ENCODE results near the gene PRR33.
"Not testable (repeated sequence)": the region's sequence is repeated elsewhere in the genome, so short reads cannot be mapped to it uniquely, and the experiment has no call there.

Gene PRR33

DNA sequence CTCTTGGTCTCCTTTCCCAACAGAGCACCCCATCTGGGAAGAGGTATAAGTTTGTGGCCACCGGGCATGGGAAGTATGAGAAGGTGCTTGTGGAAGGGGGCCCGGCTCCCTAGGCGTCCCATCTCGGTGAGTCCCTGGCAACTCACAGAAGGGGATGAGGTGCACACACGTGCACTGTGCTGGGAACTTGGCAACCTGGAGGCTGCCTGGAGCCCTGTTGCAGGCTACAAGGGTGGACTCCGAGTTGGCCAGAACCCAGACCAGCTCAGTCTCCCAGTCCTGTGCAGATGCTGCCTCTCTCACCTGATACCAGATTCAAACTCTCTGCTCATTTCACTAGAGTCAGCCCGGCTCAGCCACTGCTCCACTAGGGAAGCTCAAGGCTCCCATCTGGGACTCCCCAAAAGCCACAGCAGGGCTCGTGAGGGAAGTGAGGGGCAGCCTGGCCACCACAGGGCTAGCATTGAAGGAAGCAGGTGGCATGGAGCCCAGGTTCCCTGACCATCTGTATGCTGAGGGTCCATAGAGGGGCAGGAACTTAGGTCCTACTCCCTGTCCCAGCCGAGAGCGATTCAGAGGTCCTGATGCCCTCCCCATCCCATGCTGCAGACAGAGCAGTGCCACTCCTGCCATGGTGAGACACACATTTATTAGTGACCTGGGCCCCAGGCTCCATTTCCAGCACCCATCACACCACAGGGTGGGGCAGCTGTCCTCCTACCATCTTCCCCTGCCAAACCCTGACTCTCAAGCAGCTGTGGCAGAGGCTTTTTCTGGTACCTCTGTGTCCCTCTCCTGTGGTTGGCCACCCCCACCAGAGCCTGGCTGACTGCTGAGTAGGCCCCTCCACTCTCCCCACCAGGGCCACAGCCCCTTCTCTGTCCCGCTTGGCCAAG is 4.0 kb downstream of the PRR33 start:
- no peak overlapping the region for H3K4me3 ChIP-seq (ENCODE audit: low read depth, low read length)
- DNase-seq (ENCODE audit: low read depth), result no peak
- TF ChIP-seq, protein P1, sequence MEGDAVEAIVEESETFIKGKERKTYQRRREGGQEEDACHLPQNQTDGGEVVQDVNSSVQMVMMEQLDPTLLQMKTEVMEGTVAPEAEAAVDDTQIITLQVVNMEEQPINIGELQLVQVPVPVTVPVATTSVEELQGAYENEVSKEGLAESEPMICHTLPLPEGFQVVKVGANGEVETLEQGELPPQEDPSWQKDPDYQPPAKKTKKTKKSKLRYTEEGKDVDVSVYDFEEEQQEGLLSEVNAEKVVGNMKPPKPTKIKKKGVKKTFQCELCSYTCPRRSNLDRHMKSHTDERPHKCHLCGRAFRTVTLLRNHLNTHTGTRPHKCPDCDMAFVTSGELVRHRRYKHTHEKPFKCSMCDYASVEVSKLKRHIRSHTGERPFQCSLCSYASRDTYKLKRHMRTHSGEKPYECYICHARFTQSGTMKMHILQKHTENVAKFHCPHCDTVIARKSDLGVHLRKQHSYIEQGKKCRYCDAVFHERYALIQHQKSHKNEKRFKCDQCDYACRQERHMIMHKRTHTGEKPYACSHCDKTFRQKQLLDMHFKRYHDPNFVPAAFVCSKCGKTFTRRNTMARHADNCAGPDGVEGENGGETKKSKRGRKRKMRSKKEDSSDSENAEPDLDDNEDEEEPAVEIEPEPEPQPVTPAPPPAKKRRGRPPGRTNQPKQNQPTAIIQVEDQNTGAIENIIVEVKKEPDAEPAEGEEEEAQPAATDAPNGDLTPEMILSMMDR (IDR thresholded peaks at IDR 0.05; ENCODE audit: insufficient read depth, low read depth, low read length, missing control alignments), result no peak

DNA sequence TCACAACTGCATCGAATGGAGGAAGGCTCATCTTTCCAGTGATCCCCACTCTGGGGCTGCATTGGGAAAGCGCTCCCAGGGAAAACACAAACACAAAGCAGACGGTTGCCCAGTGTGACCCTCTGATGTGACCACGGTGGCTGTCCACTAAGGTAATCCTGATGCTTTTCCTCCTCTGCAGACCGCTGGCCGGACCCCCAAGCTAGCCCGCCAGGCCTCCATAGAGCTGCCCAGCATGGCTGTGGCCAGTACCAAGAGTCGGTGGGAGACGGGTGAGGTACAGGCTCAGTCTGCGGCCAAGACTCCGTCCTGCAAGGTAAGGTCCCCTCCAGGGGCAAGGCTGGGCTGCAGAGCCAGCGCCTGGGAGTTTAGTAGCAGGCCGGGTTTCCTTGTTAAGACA is 5.1 kb downstream of the PRR33 start:
- DNase-seq (ENCODE audit: low read depth); H3K4me3 ChIP-seq (ENCODE audit: low read depth, low read length): not testable (repeated sequence)

DNA sequence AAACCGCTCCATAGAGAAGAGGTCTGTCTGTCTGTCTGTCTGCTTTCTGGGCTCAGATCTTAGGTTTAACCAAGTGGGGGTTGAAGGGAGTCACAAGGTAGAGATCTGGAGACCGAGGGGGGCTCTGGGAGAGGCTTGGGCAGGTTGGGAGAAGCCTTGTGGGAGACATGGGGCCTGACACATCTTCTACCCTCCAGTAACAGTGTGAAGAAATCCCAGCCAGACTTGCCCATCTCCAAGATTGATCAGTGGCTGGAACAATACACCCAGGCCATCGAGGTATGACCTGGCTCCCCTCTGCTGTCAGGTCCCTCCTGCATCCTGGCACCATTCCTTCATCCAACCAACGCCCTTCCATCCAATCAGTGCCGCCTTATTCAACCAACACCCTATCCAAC is 7.4 kb downstream of the PRR33 start:
- TF ChIP-seq, protein P1 (IDR thresholded peaks at IDR 0.05; ENCODE audit: insufficient read depth, low read depth, low read length, missing control alignments), result no peak
- DNase-seq (ENCODE audit: low read depth), result no peak
- no peak overlapping the region for H3K4me3 ChIP-seq (ENCODE audit: low read depth, low read length)

DNA sequence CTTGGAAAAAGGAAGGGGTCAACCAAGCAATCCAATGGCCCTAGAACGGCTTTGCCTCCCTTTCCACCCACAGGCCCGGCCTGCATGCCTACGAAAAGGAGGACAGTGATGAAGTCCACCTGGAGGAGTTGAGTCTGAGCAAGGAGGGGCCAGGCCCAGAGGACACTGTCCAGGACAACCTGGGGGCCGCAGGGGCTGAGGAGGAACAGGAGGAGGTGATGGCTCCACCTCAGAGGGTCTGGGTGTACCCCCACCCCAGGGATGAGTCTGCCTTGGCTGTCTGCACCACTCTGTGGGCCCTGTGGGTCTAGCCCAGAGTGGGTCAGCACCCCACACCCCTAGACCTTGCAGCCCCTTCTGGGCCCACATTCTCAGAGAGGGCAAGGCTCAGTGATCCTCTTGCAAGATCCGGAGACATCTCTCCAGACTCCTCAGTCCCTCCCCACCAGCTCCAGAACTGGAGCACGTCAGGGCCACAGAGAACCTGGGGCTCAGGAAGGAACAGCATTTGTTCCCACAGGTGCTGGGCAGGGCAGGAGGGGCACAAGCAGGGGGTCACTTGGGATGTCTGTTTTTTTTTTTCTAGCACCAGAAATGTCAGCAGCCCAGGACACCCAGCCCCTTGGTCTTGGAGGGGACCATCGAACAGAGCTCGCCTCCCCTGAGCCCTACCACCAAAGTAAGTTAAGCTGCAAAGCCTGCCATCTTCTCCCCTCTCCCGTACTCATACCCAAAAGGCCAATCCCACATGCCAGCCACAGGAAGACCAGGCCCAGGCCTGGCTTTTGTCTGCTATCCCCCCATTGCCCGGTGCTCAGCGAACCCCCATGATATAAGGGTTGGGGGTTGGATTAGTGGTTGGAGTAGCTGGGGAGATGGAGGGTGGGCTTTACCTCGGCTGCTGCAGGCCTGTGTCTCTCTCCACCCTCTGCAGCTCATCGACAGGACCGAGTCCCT is 8.1 kb downstream of the PRR33 start:
- no peak overlapping the region for H3K4me3 ChIP-seq (ENCODE audit: low read depth, low read length)
- TF ChIP-seq, protein P1 (IDR thresholded peaks at IDR 0.05; ENCODE audit: insufficient read depth, low read depth, low read length, missing control alignments), result no peak
- DNase-seq (ENCODE audit: low read depth), result no peak

DNA sequence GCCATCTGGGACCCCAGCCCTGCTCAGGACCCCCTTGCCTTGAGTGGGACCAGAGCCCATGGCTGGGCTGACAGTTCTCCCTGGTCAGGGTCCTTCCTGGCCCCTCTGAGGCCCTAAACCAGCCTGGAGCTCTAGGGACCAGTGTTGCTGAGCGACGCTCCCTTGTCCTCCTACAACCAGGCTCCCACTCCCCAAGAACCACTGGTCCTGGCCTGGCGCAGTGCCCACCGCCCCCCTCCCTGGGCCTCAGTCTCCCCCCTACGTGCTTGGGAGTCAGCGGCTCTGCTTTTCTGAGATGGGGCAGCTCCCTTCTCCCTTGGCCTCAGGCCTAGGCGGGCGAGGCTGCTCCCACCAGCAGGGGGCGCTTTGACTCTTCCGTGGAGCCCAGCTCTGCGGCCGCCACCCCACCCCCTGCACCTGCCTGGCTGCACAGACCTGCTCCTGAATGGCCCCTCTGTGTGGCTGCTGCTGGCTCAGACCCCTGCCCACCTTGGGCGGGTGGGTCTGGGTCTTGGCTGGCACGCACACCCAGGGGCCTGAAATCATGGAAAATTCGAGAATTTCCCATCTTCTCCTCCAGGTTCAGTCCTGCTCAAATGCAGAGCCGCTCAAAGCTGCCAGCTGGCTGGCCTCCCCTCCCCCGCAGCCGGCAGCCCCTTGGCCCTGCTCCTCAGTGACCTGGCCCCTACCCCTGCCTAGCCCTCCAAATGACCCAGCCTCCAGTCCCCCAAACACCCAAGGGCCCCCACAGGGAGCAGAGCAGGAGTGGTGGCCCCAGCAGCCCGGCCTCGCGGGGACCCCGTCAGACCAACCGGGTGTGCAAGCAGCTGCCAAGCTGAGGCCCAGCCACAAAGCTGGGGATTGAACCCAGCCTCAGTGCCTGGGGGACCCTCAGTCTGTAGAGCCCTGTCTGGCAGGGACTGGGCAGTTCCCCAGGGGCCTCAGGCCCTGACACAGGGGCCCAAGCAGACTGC is 9.1 kb downstream of the PRR33 start:
- TF ChIP-seq, protein P1 (IDR thresholded peaks at IDR 0.05; ENCODE audit: insufficient read depth, low read depth, low read length, missing control alignments), result peak; percentile 88
- DNase-seq (ENCODE audit: low read depth), result peak; percentile 82
- H3K4me3 ChIP-seq (ENCODE audit: low read depth, low read length), result no peak overlapping the region

DNA sequence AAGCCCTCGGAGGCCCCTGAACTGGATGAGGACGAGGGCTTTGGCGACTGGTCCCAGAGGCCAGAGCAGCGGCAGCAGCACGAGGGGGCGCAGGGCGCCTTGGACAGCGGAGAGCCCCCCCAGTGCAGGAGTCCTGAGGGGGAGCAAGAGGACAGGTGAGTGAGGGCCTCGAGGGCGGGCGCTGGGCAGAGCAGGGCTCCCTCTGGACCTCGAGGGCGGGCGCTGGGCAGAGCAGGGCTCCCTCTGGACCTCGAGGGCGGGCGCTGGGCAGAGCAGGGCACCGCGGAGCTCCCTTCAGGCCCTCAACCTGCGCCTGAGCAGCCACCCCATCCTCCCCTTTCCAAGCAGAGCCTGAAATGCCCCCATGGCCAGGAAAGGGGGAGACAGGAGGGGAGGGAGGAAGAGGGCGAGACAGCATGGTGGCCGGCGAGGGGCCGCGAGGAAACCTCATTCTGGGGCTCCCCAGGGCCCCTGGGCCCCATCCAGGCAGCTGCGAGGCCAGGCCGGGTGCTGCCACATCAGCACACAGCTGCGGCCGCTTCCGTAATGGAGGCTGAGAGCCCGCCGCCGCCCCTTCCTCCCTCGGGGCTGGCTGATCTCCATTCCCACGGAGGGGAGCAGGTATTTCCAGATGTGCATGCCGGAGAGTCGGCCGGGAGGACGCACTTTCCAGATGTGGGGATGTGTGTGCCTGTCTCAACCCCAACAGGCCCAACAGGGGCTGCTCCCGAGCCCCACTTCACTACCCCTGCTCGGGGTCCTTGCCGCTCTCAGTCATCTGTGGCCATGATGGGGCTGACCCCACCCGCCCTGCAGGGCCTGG is 10.0 kb downstream of the PRR33 start:
- DNase-seq (ENCODE audit: low read depth), result no peak
- H3K4me3 ChIP-seq (ENCODE audit: low read depth, low read length), result no peak overlapping the region
- TF ChIP-seq, protein P1 (IDR thresholded peaks at IDR 0.05; ENCODE audit: insufficient read depth, low read depth, low read length, missing control alignments), result no peak
